ENCODE results near the gene RMND1.
A peak's percentile ranks its signal among the peaks of the same experiment; 100 is the strongest.

Gene RMND1

GRCh38 chr6:151482290-151482689 lies 30.4 kb upstream of the RMND1 start:
- peak; percentile 44 for DNase-seq (ENCODE audit: low read depth)
- H3K4me3 ChIP-seq (ENCODE audit: control insufficient read depth, low read depth, low read length) = peak overlapping the region; percentile 6
- TF ChIP-seq, protein P1, sequence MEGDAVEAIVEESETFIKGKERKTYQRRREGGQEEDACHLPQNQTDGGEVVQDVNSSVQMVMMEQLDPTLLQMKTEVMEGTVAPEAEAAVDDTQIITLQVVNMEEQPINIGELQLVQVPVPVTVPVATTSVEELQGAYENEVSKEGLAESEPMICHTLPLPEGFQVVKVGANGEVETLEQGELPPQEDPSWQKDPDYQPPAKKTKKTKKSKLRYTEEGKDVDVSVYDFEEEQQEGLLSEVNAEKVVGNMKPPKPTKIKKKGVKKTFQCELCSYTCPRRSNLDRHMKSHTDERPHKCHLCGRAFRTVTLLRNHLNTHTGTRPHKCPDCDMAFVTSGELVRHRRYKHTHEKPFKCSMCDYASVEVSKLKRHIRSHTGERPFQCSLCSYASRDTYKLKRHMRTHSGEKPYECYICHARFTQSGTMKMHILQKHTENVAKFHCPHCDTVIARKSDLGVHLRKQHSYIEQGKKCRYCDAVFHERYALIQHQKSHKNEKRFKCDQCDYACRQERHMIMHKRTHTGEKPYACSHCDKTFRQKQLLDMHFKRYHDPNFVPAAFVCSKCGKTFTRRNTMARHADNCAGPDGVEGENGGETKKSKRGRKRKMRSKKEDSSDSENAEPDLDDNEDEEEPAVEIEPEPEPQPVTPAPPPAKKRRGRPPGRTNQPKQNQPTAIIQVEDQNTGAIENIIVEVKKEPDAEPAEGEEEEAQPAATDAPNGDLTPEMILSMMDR (conservative IDR thresholded peaks at IDR 0.05; ENCODE audit: control insufficient read depth, insufficient read depth, low read depth, low read length) = no peak

DNA sequence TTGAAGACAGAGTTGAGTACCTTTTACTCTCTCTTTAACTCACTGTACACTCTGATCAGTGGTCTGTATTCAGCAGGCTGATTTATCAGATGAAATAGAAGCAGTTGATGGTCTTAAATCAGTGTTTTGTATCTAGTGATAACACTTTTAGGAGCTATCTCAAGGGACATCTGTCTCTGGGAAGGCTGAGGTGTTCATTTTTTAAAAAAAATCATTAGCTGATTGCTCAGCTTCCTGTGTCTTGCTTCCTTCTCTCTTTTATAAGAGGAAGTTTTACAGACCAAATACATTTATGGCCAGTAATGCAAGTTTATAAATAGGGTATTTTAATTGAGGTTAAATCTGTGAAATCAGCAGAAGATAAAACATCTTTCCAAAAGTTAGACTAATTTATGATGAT lies 29.9 kb upstream of the RMND1 start:
- TF ChIP-seq, protein P1 (conservative IDR thresholded peaks at IDR 0.05; ENCODE audit: control insufficient read depth, insufficient read depth, low read depth, low read length) = no peak
- no peak overlapping the region for H3K4me3 ChIP-seq (ENCODE audit: control insufficient read depth, low read depth, low read length)
- peak; percentile 3 for DNase-seq (ENCODE audit: low read depth)

- peak; percentile 28 for DNase-seq (ENCODE audit: low read depth)
- no peak overlapping the region for H3K4me3 ChIP-seq (ENCODE audit: control insufficient read depth, low read depth, low read length)
- TF ChIP-seq, protein P1 (conservative IDR thresholded peaks at IDR 0.05; ENCODE audit: control insufficient read depth, insufficient read depth, low read depth, low read length) = no peak
These were observed 26.7 kb upstream of the RMND1 start for GRCh38 chr6:151478670-151479069.

- TF ChIP-seq, protein P1 (conservative IDR thresholded peaks at IDR 0.05; ENCODE audit: control insufficient read depth, insufficient read depth, low read depth, low read length) = no peak
- DNase-seq (ENCODE audit: low read depth) = no peak
- no peak overlapping the region for H3K4me3 ChIP-seq (ENCODE audit: control insufficient read depth, low read depth, low read length)
These were observed 25.8 kb upstream of the RMND1 start for GRCh38 chr6:151477726-151478125.

DNA sequence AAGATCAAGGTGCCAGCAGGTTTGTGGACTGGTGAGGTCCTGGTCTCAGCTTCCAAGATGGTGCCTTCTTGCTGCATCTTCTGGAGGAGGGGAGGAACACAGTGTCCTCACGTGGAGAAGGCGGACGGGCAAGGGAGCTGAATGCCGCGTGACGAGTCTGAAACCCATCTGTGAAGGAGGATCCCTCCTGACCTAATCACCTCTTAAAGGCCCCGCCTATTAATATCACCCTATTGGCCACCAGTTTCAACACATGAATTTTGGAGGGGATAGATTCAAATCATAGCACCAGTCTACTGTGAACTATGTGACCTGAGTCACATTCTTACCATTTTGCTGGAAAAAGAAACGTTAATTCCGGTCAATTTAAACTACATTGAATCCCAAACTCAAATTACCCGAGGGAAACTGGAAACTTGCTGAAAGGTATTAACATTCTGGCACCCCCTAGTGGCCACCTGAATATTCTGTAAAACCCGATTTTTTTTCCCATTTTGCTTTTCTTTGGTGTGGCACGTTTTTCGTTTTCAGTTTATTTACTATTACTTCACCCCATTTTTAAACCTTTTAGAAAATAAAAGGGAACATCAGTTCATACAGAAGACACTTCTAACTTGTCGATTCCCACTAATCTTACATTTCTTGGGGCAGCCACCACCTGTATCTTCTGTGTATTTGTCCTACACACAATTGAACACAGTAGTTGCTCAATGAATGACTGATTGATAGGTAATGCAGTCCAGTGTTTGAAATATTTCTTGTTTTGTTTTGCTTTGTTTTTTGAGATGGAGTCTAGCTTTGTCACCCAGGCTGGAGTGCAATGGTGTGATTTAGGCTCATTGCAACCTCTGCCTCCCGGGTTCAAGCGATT lies 24.0 kb upstream of the RMND1 start:
- TF ChIP-seq, protein P1 (conservative IDR thresholded peaks at IDR 0.05; ENCODE audit: control insufficient read depth, insufficient read depth, low read depth, low read length) = peak; percentile 77
- DNase-seq (ENCODE audit: low read depth) = peak; percentile 63
- H3K4me3 ChIP-seq (ENCODE audit: control insufficient read depth, low read depth, low read length) = no peak overlapping the region

- TF ChIP-seq, protein P1 (conservative IDR thresholded peaks at IDR 0.05; ENCODE audit: control insufficient read depth, insufficient read depth, low read depth, low read length) = no peak
- DNase-seq (ENCODE audit: low read depth) = no peak
These were observed 12.8 kb upstream of the RMND1 start for GRCh38 chr6:151464702-151465101.

More at GRCh38 chr6:151464702-151465101, 12.8 kb upstream of the RMND1 start:
- H3K4me3 ChIP-seq (ENCODE audit: control insufficient read depth, low read depth, low read length) = no peak overlapping the region
